Osteocyte (in vitro differentiated cells): Measurements from ENCODE around the gene ENTREP1. TPM values are rescaled to one million over a fixed set of nuclear protein-coding genes. Genes with fewer than 3 reads are reported as not detected.

ENCODE experiments used
- DNase-seq: peaks from one replicate; pipeline ENCODE4 v3.0.0; 2021; ENCODE audit warnings: mixed read lengths; ENCODE audit not compliant: unreplicated experiment; ENCODE audit errors: extremely low spot score
- H3K27ac Mint-ChIP-seq: one replicate; pipeline ENCODE4 v1.8.0; 2021; ENCODE audit warnings: mild to moderate bottlenecking, mixed read lengths; ENCODE audit not compliant: unreplicated experiment
- H3K27me3 Mint-ChIP-seq: one replicate; pipeline ENCODE4 v1.8.0; 2021; ENCODE audit warnings: mixed read lengths; ENCODE audit not compliant: unreplicated experiment
- H3K36me3 Mint-ChIP-seq: one replicate; pipeline ENCODE4 v1.8.0; 2021; ENCODE audit warnings: mixed read lengths; ENCODE audit not compliant: unreplicated experiment
- H3K4me1 Mint-ChIP-seq: one replicate; pipeline ENCODE4 v1.8.0; 2021; ENCODE audit warnings: mixed read lengths; ENCODE audit not compliant: unreplicated experiment
- H3K4me3 Mint-ChIP-seq: one replicate; pipeline ENCODE4 v1.8.0; 2021; ENCODE audit warnings: mild to moderate bottlenecking, moderate library complexity, mixed read lengths; ENCODE audit not compliant: unreplicated experiment
- H3K9me3 Mint-ChIP-seq: one replicate; pipeline ENCODE4 v1.8.0; 2021; ENCODE audit warnings: mixed read lengths; ENCODE audit not compliant: unreplicated experiment
- total RNA-seq: library from RNA; stranded (reverse); gene quantifications from 2 replicates; pipeline ENCODE4 v1.2.1, GENCODE V29; 2021
- TF ChIP-seq, protein P1 (sequence below): fragments of 200-600 bp; sonication (generic); IDR thresholded peaks from 2 replicates; pipeline ENCODE4 v1.5.0; 2021; ENCODE audit warnings: antibody characterized with exemption, mild to moderate bottlenecking, moderate library complexity

ENTREP1 gene
- total RNA-seq, 1 donor from 2014 or later: 0.24 TPM

DNA sequence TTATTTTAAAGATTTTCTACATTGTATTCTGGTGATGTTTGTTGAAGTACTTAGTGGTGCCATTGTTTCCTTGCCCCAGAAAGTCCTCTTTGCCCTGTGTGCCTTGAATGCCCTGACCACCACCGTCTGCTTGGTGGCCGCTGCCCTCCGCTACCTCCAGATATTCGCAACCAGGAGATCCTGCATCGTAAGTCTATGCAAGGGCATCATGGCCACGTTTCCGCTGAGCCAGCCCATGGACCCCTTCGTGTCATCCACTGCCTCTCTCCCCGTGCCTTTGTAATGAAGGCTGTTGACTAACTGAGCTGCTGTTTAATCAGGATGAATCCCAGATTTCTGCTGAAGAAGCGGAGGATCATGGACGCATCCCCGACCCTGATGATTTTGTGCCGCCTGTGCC is 52.3 kb downstream of the ENTREP1 start:
- TF ChIP-seq, protein P1, sequence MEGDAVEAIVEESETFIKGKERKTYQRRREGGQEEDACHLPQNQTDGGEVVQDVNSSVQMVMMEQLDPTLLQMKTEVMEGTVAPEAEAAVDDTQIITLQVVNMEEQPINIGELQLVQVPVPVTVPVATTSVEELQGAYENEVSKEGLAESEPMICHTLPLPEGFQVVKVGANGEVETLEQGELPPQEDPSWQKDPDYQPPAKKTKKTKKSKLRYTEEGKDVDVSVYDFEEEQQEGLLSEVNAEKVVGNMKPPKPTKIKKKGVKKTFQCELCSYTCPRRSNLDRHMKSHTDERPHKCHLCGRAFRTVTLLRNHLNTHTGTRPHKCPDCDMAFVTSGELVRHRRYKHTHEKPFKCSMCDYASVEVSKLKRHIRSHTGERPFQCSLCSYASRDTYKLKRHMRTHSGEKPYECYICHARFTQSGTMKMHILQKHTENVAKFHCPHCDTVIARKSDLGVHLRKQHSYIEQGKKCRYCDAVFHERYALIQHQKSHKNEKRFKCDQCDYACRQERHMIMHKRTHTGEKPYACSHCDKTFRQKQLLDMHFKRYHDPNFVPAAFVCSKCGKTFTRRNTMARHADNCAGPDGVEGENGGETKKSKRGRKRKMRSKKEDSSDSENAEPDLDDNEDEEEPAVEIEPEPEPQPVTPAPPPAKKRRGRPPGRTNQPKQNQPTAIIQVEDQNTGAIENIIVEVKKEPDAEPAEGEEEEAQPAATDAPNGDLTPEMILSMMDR: no peak
- Mint-ChIP-seq H3K27ac (no peak overlapping the region), H3K36me3 (no peaks in the 10 kb centered on the region), H3K4me1 (peaks cover 33% of the 10 kb centered on the region), H3K4me3 (no peak overlapping the region), H3K27me3 (peaks cover 4% of the 10 kb centered on the region), H3K9me3 (no peaks in the 10 kb centered on the region)
- DNase-seq: no peak

DNA sequence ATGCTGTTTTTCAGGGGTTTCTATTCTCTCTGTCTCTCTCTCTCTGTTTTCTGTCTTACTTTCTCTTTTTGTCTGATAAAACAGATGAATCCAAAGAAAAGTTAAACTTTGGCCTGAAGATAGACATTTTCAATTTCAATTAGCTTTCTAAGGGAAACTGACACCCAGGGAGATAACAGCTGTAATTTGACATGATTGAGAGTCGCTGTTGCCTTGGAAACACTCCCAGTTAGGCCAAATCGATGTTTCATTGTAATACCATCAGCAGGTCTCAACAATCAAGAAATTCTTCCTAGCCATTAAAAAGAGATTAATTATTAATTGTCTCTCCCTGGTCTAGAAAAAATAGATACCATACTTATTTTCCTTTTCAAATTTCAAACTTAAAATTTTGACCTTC is 53.0 kb downstream of the ENTREP1 start:
- no peak for DNase-seq
- Mint-ChIP-seq H3K4me1 (peaks cover 33% of the 10 kb centered on the region), H3K9me3 (no peaks in the 10 kb centered on the region), H3K27ac (no peak overlapping the region), H3K4me3 (no peak overlapping the region), H3K36me3 (no peaks in the 10 kb centered on the region), H3K27me3 (peaks cover 4% of the 10 kb centered on the region)
- TF ChIP-seq, protein P1: no peak

DNA sequence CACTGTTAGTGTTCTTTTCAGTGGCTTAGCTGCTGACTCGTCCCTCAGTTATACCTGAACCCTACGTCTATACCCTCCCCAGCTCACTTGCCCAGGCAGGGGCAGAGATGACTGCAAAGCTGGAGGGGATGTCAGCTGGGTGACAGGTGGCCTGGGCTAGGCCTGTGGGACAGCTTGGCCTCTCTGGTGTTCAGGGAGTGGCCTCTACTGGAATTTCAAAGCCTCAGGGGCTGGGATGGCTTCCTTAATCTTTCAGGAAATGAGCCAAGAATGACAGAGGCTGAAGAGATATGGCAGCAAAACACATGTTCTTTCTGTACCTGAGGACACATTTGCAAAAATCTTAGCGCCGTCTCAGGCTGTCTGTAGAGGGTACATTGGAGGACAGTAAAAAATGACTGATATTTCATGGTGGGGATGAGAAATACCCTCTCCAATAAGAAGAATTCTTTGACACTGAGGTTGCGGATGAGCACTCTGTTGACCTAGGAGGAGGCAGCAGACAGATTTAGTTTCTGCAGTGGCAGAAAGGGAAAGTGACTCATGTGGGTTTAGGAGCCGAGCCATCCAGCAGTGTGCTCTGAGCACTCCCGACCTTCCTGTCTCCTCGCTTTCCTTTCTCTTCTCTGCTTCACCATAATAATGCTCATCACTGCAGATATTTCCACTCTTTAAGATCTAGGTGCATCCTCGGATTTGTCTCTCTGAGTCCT is 54.4 kb downstream of the ENTREP1 start:
- TF ChIP-seq, protein P1: no peak
- Mint-ChIP-seq H3K36me3 (no peaks in the 10 kb centered on the region), H3K27ac (no peak overlapping the region), H3K27me3 (peaks cover 6% of the 10 kb centered on the region), H3K4me3 (no peak overlapping the region), H3K9me3 (no peaks in the 10 kb centered on the region), H3K4me1 (peaks cover 33% of the 10 kb centered on the region)
- no peak for DNase-seq

DNA sequence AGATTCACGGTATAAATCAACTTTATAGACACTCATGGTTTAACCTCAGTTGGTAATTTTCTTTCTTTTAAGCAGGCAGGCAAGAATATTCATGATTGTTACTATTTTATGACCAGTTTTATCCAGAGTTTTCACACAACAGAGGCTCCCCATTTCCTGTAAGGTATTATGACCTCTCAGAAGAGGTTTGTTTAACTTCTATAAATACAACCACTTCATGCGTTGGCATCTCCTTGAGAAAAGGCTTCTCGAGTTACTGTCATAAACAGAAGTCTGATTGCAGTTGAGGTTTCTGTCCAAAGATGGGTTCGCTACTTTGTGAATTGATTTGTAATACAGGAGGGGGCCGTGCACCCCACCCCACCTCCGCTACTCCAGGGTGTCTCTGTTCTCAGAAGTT is 55.3 kb downstream of the ENTREP1 start:
- Mint-ChIP-seq H3K27ac (no peak overlapping the region), H3K27me3 (peaks cover 2% of the 10 kb centered on the region), H3K36me3 (no peaks in the 10 kb centered on the region), H3K9me3 (no peaks in the 10 kb centered on the region), H3K4me1 (peaks cover 33% of the 10 kb centered on the region), H3K4me3 (no peak overlapping the region)
- TF ChIP-seq, protein P1: no peak
- no peak for DNase-seq

DNA sequence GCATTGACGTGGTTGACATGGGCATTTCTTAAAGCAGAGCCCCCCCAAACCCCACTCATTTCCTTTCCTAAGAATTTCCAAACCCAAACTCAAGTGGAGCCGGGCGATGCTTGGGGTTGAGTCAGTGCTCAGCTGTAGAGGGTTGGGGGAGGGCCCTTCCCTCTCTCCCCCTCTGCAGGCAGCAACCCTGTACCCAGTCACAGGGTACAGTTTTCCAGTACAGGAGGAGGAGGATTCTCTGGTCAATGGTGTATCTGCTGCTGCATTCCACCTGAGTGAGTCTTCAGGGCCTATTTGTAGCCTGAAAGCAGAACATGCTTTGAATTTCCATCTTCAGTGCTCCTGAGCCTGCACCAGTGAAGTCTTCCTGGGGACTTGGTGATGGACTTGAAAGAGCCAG is 55.8 kb downstream of the ENTREP1 start:
- peaks cover 33% of the 10 kb centered on the region for H3K4me1 Mint-ChIP-seq
- TF ChIP-seq, protein P1: no peak
- no peak for DNase-seq
- H3K9me3 Mint-ChIP-seq: no peaks in the 10 kb centered on the region
- H3K27me3 Mint-ChIP-seq: peaks cover 2% of the 10 kb centered on the region
- H3K27ac Mint-ChIP-seq: no peak overlapping the region
- H3K36me3 Mint-ChIP-seq: no peaks in the 10 kb centered on the region
- no peak overlapping the region for H3K4me3 Mint-ChIP-seq
